GM10847 (cell line): Measurements from ENCODE around the gene NOS3.

Source experiments
- POLR2A ChIP-seq: IDR thresholded peaks from 2 replicates; pipeline ENCODE4 v1.6.1; 2011; ENCODE audit not compliant: insufficient read length; ENCODE audit errors: extremely low read depth

Gene NOS3

DNA sequence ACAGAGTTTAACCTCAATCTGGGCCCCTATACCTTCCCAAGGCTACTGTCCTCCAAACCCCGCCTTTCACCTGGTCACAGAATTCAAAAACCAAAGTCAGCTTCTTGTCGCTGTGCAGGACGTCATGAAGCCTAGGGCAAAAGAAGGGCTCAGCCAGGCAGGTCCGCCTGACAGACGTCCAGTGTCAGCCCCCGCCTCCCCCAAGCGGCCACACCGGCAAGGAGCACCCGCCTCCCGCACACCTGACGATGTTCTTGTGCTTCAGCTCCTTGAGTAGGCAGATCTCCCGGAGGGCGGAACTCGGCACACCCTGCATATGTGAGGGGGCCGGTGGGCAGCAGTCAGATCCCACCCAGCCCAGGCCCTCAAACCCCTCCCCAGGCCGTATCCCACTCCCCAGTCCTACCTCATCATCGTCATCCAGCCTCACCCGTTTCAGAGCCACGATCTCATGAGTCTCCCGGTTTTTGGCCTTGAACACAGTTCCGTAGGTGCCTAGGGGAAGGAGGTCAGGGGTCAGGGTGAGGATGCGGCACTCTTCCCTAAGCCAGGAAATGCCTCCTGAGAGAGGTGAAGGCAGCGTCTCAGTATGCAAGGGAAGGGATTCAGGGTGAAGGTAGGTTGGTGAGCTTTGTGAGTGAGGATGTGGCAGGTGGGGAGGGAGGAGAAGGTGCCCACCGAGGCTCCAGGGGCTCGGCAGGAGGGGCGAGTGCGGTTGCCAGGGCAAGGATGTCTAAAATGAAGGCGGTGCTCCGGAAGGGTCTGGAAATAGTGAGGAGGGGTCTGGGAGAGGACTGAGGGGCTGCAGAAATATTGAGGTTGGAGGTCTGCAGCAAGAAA lies 66.1 kb downstream of the NOS3 start:
- TF ChIP-seq POLR2A = no peak

DNA sequence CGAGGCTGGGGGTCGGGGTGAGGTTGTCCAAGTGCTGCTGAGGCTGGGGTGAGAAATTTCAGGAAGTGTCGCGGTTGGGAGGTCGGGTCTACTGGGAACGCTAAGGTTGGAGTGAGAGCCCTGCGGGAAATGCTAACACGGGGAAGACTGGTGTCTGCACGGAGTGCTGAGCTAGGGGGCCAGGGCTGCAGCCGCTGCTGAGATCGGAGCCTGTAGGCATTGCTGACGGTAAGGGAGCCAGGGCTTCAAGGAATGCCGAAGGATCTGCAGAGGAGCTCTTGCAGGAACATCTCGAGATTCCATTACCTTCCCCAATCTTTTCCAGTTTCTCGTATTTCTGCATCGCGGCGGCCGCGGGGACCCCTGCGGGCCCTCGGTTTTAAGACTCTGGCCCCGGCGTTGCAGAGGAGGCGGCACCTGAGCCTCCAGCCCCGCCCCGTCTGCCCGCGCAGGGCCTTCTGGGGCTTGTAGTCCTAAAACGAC lies 66.7 kb downstream of the NOS3 start, which contains the start of gene CDK5:
TSS of gene CDK5 (minus strand) at position 392 of the 483 bp plus-strand sequence. CDS start at position 343, 49 bp downstream.
- TF ChIP-seq POLR2A = no peak

DNA sequence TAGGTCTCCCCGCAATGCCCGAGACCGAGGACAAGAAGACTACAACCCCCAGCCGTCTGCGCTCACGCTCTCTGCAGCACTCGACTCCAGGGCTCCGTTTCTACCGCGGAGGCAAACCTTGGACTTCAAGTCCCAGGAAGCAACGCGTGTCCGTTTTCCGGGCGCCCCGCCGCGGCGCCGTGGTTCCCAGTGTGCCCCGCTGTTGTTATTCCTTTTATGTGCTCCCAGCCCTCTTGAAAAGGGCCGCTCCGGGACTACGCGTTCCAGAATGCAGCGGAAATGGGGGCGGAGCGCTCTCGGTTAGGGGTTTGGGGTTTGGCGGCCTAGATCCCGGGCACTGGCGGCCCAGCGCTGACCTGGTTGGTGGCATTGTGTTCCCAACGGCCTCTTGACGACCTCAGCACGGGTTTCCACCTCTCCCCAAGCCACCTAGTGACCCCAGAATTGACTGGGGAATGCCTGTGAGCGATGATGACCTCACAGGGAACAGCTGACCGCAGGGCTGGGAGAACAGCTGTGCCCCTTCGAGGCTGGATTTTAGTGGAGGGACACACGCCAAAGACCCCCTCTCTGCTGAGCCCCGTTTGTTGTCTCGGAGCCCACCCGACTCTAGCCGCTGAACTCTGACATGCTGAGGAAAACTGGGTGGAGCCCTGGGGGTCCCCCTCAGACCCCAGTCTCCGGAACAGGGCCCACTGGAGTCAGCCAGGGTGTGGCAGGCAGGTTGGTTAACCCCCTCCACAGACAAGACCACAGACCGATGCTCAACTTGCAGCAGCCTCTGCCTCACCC lies 67.4 kb downstream of the NOS3 start:
- TF ChIP-seq POLR2A = peak; percentile 34

DNA sequence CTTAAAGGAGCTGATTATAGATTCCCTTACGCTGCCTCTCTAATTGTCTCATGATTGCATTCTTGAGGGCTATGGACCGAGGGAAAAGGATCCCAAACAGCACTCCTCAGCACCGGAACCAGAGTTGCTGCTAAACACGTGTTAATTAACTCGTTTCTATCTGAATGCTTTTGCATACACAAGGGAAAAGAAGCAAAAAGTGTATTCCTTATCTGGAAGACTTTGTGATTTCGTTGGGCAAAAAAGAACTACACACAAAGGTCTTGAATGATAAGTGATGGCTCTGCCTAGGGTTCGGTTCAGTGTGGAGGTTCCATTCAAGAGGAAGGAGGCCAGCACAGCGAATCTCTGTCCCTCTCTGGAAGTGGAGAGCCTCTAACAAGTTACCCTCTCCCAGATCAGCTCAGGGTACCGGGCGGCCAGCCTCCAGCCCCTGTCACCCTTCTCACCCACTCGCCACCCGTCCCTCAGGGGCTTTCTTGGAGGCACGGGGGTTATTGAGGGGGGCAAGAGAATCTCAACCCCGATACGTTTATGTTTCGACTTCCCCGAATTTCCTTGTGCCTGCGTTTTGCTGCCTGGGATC lies 68.1 kb downstream of the NOS3 start:
- TF ChIP-seq POLR2A = no peak

DNA sequence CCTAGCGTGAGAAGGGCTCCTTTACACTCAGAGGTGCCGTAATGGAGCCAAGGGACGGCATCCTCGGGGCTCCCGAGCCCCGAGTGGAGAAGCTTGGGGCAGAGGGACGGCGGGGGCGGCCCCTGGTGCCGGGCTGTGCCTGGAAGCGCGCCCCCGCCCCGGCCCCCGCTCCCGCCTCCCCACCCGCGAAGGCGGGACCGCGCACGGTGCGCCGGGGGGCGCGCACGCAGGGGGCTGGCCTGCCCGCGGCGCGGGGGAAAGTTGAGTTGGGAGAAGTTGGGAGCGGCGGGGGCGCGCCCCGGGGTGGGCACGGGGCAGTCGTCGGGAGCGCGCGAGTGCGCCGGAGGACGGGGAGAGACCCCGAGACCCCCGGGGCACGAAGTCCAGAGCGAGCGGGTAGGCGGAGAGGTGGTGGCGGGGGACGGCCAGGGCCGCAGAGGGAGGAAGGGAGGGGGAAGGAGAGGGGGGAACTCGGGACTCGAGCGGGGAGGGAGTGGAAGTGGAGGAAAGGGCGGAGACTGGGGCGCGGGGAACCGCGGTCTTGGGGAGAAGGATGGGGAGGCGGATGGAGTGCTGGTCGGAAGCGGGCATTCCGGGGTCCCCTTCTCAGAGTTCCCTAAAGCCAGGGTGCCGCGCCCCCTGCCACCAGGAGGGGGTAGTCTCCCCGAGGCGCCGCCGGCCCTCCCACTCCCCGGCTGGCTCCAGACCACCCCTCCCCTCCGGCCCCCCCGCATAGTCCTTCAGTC lies 68.7 kb downstream of the NOS3 start, which contains the start of gene SLC4A2:
TSS of gene SLC4A2 (plus strand) at position 223 of the 746 bp plus-strand sequence. CDS start 2,399 bp downstream, outside the sequence.
- TF ChIP-seq POLR2A = peak; percentile 59

DNA sequence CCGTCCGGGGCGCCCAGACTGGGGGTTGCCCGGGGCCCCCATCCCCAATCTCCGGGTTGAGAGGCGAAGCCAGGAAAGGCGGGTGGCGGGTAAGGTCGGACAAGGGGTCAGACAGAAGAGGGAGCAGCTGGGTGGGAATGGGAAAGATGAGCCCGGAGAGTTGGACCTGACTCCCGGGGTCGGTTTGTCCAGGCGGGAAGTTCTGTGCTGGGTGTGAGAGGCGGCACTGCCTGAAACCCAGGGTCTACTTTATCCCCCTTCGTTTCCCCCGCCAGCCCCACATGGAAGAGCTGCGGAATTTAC lies 69.2 kb downstream of the NOS3 start:
- no peak for TF ChIP-seq POLR2A

DNA sequence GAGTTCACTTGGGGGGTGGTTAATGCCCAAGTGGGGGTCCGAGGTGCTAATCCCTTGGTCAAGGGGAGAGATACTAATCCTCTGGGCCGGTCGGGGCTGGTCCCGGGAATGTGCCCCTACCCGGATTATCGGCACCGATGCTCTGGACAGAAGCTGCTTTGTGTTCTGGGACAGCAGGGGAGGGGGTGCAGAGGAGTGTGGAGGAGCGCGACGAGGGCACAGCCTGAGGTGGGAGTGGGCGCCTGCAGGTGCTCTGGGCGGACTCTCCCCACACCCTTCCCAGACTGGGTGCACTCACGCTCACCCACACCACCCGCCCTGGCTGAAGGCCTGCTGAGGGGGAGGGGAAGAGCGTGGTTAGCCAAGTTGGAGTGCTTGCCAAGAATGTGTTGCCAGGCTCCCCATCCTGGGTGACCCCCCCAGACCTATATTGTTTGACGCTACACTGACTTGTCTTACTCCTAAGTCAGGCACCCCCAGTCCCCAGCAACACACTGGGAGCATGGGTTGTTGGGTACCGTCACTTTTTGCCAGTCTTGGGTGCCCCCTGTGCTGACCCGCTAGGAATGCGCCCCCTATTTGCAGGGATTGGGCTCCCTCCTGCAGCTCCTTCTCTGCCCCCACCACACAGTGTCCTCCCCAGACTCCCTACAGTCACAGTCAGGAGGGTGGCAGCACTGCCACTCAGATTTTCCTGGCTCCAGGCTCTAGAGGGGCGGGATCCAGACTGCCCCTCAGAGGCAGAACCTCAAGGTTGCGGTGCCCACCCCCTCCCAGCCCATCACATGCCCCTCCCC lies 69.8 kb downstream of the NOS3 start:
- no peak for TF ChIP-seq POLR2A

DNA sequence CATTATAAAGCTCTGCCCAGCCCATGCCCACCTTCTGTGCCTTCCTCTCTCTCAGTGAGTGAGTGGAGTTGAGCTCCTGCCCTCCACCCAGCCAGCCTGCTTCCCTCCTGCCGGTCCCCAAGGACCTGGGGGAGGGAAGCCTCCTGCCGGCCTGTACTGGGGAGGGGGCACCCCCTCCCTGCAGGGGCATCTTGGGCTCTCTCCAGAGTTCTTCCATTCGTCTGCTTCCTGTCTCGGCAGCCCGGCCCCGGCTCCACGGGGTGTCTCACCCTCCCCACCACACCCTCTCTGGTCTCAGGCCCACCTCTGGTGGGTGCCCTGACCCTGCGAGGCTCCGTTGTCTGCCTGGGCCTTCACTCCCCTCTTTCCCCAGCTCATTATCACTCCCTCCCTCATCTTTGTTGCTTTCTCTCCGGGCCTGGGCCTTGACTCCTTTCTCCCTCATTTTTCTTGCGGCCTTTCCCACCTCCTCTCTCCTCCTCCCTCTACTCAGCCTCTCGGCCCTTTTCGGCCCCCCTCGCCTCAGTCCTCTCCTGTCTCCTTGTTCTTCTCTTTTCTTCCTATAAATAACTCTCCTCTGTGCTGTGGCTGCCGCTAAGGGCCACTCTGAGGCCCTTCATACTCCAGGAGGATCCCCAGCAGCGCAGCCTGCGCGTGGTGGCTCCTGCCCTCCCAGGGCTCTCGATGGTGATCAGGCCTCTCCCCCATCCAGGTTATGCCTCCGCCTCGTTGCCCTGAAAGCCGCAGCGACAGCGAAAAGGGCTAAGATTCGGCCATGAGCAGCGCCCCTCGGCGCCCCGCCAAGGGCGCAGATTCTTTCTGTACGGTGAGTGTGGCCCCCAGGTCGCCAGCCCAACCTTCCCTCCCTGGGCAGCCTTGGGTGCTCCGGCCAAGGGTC lies 70.6 kb downstream of the NOS3 start:
- TF ChIP-seq POLR2A = no peak

DNA sequence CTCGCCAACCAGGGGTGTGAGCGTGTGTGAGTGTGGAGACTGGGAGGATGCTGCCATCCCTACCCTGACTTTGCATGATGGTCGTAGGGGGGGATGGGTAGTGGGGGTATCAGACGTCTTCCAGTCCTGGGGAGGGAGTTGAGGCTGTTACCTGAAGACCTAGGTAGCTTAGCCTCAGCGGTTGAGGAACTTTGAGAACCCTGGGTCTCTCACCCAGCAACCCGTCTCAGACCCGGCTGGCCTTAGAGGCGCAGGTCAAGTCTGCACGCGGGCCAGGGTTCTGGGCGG lies 71.2 kb downstream of the NOS3 start:
- no peak for TF ChIP-seq POLR2A

DNA sequence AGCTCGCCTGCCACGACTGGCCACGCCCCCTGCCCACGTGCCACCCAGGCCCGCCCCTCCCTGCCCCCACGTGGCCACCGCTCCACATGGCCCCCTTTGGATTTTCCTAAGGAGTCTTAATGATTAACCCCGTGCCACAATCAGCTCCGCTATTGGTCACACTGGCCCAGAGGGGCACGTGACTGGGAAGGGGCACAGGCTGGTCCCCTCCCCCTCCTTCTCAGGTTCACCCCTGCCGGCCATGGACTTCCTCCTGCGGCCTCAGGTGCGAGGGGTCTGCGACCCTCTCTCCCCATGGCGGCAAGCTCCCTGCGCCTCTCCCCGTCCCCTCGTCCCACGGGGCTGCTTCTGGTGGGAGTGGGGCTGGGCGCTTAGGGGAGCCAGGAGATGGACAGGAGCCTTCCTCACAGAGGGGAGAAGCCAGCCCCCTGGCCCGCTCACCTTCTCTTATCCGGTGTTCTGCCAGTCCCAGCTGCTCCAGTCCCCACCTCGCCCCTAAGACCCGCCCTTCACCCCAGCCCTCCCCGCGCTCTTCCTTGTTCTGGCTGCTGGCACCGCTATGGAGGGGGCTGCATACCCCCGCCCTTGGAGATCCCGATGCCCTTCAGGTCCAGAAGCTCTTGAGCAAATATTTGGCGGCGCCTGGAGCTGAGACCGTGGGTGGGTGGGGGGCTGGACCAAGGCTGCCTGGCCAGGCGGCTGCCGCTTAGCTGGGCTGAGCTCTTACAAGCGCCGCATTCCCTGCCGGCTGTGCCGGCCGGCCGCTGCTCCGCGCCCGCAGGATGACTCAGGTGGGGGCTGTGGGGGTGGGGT lies 71.8 kb downstream of the NOS3 start:
- TF ChIP-seq POLR2A = no peak

DNA sequence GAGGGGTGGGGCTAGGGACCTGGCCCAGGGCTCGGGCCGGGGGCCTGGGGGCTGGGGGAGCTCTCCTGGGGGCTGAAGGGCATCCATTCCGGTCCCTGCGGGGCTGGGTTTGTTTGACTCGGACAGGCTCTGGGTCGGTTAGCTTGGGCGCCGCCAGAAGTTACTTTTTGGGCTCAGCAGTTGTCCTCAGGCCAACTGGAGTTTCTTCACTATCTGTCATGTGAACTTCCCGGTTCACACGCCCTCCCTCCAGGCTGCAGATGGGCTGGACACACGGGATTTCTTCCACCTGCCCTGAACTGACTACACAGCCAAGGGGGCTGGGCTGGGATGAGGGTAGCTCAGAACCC lies 72.4 kb downstream of the NOS3 start:
- TF ChIP-seq POLR2A = no peak
